ENCODE data around the gene MAGEB4. TPM values are rescaled to one million over a fixed set of nuclear protein-coding genes. Genes with fewer than 3 reads are reported as not detected.

The MAGEB4 gene, protein sequence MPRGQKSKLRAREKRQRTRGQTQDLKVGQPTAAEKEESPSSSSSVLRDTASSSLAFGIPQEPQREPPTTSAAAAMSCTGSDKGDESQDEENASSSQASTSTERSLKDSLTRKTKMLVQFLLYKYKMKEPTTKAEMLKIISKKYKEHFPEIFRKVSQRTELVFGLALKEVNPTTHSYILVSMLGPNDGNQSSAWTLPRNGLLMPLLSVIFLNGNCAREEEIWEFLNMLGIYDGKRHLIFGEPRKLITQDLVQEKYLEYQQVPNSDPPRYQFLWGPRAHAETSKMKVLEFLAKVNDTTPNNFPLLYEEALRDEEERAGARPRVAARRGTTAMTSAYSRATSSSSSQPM
- total RNA-seq, result not detected

DNA sequence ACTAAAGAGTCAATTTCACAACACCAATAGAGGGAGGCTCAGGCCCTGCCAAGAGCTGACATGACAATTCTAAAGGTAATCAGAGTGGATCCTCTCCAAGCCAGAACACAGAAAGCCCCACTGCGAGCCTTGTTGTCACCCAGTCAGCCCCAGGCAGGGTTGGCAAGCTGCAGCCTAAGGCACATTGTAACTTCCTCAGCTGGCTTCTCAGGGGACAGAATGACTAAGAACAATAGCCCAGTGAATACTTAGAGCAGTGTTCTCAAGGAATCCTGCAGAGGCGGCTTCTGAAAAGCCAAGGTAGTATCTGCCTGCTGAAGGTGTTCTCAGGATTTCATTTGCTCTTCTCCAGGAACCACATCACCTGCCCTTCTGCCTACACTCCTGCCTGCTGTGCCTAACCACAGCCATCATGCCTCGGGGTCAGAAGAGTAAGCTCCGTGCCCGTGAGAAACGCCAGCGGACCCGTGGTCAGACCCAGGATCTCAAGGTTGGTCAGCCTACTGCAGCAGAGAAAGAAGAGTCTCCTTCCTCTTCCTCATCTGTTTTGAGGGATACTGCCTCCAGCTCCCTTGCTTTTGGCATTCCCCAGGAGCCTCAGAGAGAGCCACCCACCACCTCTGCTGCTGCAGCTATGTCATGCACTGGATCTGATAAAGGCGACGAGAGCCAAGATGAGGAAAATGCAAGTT is at the start of gene MAGEB4:
Gene MAGEB4, plus strand, starts transcription at position 277 of the 692 bp plus-strand sequence. Its CDS starts 136 bp downstream, at position 413.

DNA sequence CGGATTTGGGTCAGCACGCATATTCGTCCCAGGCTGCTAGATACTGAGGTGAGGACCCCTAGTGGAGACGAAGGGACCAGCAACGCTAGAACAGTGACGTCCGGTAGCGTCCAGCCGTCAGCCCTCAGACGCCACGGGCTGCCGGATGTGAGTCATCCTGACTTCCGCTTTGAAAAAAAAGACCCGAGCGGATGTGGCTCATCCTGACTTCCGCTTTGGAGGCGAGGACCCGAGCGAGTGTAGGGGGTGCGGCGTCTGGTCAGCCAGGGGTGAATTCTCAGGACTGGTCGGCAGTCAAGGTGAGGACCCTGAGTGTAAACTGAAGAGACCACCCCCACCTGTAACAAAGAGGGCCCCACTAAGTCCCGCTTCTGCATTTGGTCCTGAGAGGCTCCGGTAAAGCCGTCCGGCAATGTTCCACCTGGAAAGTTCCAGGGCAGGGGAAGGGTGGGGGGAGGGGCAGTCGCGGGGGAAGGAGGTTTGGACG is 26.4 kb upstream of the MAGEB4 start, which contains the start of gene MAGEB2:
Gene MAGEB2, plus strand, starts transcription at position 207 of the 487 bp plus-strand sequence. CDS start 3,018 bp downstream, outside the sequence.

DNA sequence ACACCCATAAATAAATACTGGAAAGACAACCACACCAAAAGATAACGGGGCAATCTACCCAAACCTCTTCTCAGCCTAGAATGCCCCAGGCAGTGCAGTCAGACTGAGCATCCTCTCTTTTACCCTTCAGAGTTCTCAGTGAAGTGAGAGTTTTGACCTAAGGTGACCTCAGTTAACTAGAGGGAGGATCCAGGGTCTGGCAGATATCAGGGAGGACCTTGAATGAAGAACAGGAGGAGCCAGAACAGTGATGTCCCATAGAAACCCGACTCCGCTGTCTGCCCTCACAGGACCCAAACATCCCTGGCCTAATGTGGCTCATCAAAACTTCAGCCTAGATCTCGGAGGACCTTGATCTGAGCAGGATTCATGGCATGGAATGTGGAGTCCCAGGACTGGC is 11.4 kb upstream of the MAGEB4 start, which contains the start of gene MAGEB3:
Gene MAGEB3, plus strand, starts transcription at position 263 of the 400 bp plus-strand sequence. CDS start 5,268 bp downstream, outside the sequence.

DNA sequence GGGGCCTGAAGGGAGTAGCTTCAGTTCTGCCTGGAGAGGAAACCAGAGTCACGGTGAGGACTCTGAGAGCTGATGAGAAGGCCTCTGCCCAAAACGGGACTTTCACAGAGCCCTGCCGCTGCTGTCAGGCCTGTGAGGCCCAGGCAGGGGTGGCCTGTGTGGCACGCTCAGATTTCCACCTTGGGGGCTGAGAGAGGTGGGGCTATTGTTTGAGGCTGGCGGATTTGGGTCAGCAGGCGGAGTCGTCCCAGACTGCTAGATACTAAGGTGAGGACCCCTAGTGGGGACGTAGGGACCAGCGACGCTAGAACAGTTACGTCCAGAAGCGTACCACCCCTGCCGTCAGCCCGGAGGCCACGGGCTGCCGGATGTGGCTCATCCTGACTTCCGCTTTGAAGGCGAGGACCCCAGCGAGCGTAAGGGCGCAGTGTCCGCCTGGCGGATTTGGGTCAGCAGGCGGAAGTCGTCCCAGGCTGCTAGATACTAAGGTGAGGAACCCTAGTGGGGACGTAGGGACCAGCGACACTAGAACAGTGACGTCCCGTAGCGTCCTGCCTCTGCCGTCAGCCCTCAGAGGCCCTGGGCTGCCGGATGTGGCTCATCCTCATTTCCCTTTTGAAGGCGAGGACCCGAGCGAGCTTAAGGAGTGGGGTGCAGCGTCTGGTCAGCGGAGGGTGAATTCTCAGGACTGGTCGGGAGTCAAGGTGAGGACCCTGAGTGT is 5.1 kb downstream of the MAGEB4 start, which contains the start of gene MAGEB1:
Gene MAGEB1, plus strand, starts transcription at position 378 of the 721 bp plus-strand sequence. CDS start 3,348 bp downstream, outside the sequence.

Other genes with a start within 250 kb of the MAGEB4 start
- gene MAGEB2, start 26.4 kb upstream of the MAGEB4 start, total RNA-seq, result not detected
- gene MAGEB3, start 11.3 kb upstream of the MAGEB4 start, total RNA-seq, result not detected
- not detected for gene MAGEB1, start 5.1 kb downstream of the MAGEB4 start, total RNA-seq
- not detected for gene NR0B1, start 67.4 kb downstream of the MAGEB4 start, total RNA-seq

Measured in activated naive CD4-positive, alpha-beta T cell treated with anti-CD3 and anti-CD28 coated beads, Interleukin-2, amount 10 ng/mL, durations not matched to agents 5 hours and 36 hours (primary cell).